ENCODE results near the gene TPPP2. TPM values are rescaled to one million over a fixed set of nuclear protein-coding genes. Genes with fewer than 3 reads are reported as not detected.

Gene TPPP2
- total and polyA plus RNA-seq, 8 donors: 0.62 TPM; not detected in 7

GRCh38 chr14:21070610-21071224 lies 40.7 kb downstream of the TPPP2 start:
- intact Hi-C loops (cut with DNase I; ENCODE audit: low total_unique reads): no loop called here
- DNase-seq: peak in 1 of 2 donors; percentile 78
- 0 to 1% (median 0%) methylated on average over 17 to 23 of the region's 23 CpGs for WGBS, 5 donors
- peaks cover 0 to 19% (median 6%) of the 10 kb centered on the region in 3 donors for H3K27me3 ChIP-seq
- no peak for TF ChIP-seq POLR2A (IDR thresholded peaks at IDR 0.05)
- peaks cover 10 to 32% (median 24%) of the 10 kb centered on the region in 4 donors for H3K36me3 ChIP-seq
- peak overlapping the region; percentile 77 to 90 (median 80) for H3K4me3 ChIP-seq
- no peaks in the 10 kb centered on the region for H3K9me3 ChIP-seq
- H3K27ac ChIP-seq: peak overlapping the region; percentile 86 to 94 (median 91)
- peaks cover 37 to 53% (median 47%) of the 10 kb centered on the region in 4 donors for H3K4me1 ChIP-seq

GRCh38 chr14:21071225-21072030 lies 41.4 kb downstream of the TPPP2 start:
- no peaks in the 10 kb centered on the region for H3K9me3 ChIP-seq
- peaks cover 0 to 19% (median 6%) of the 10 kb centered on the region in 3 donors for H3K27me3 ChIP-seq
- H3K4me1 ChIP-seq: peaks cover 37 to 53% (median 47%) of the 10 kb centered on the region in 4 donors
- TF ChIP-seq EP300 (IDR thresholded peaks at IDR 0.05) (no peak), POLR2AphosphoS5 (IDR thresholded peaks at IDR 0.05) (peak in 2 of 3 donors; percentile 27 to 37)
- intact Hi-C loops (cut with DNase I; ENCODE audit: low total_unique reads): no loop called here
- DNase-seq: peak; percentile 73 to 97
- H3K36me3 ChIP-seq: peaks cover 16 to 39% (median 31%) of the 10 kb centered on the region in 4 donors
- peak overlapping the region; percentile 86 to 94 (median 91) for H3K27ac ChIP-seq
- H3K4me3 ChIP-seq: peak overlapping the region; percentile 77 to 90 (median 80)
- WGBS, 5 donors: 1 to 2% (median 1%) methylated on average over 25 to 37 of the region's 37 CpGs

- TF ChIP-seq POLR2A (IDR thresholded peaks at IDR 0.05) (no peak), POLR2AphosphoS5 (IDR thresholded peaks at IDR 0.05) (no peak), EP300 (IDR thresholded peaks at IDR 0.05) (no peak)
- H3K27me3 ChIP-seq: peaks cover 0 to 19% (median 6%) of the 10 kb centered on the region in 3 donors
- intact Hi-C loops (cut with DNase I; ENCODE audit: low total_unique reads): no loop called here
- H3K4me1 ChIP-seq: peaks cover 37 to 53% (median 47%) of the 10 kb centered on the region in 4 donors
- WGBS, 5 donors: 34 to 52% (median 47%) methylated on average over 4 of the region's 4 CpGs
- peak overlapping the region in 4 of 5 donors; percentile 86 to 94 (median 92) for H3K27ac ChIP-seq
- peak overlapping the region; percentile 77 to 90 (median 80) for H3K4me3 ChIP-seq
- no peaks in the 10 kb centered on the region for H3K9me3 ChIP-seq
- DNase-seq: peak in 1 of 2 donors; percentile 71
- peaks cover 20 to 45% (median 37%) of the 10 kb centered on the region in 4 donors for H3K36me3 ChIP-seq
These were observed 42.0 kb downstream of the TPPP2 start for GRCh38 chr14:21072031-21072473.

- DNase-seq: peak; percentile 41 to 84
- Histone ChIP-seq H3K9me3 (no peaks in the 10 kb centered on the region), H3K27ac (peak overlapping the region; percentile 22 to 94 (median 91)), H3K4me3 (no peak overlapping the region), H3K27me3 (peaks cover 0 to 19% (median 6%) of the 10 kb centered on the region in 3 donors), H3K4me1 (peaks cover 37 to 53% (median 47%) of the 10 kb centered on the region in 4 donors), H3K36me3 (peaks cover 24 to 53% (median 46%) of the 10 kb centered on the region in 4 donors)
- WGBS, 5 donors: 43 to 74% (median 49%) methylated on average over 8 to 9 of the region's 9 CpGs
- TF ChIP-seq POLR2AphosphoS5 (IDR thresholded peaks at IDR 0.05) (peak in 2 of 3 donors; percentile 64 to 78), POLR2A (IDR thresholded peaks at IDR 0.05) (no peak)
- intact Hi-C loops (cut with DNase I; ENCODE audit: low total_unique reads): no loop called here
These were observed 42.8 kb downstream of the TPPP2 start for GRCh38 chr14:21072781-21073339.

GRCh38 chr14:21073921-21074320 lies 43.9 kb downstream of the TPPP2 start:
- TF ChIP-seq EP300 (IDR thresholded peaks at IDR 0.05) (no peak), POLR2AphosphoS5 (IDR thresholded peaks at IDR 0.05) (no peak), POLR2A (IDR thresholded peaks at IDR 0.05) (no peak), CTCF (IDR thresholded peaks at IDR 0.05) (no peak)
- peaks cover 34 to 45% (median 41%) of the 10 kb centered on the region in 4 donors for H3K4me1 ChIP-seq
- peak overlapping the region in 1 of 5 donors; percentile 30 for H3K27ac ChIP-seq
- H3K27me3 ChIP-seq: peaks cover 0 to 12% (median 6%) of the 10 kb centered on the region in 3 donors
- intact Hi-C loops (cut with DNase I; ENCODE audit: low total_unique reads): no loop called here
- DNase-seq: no peak
- no peak overlapping the region for H3K4me3 ChIP-seq
- no peaks in the 10 kb centered on the region for H3K9me3 ChIP-seq
- peaks cover 34 to 64% (median 56%) of the 10 kb centered on the region in 4 donors for H3K36me3 ChIP-seq
- 87 to 92% (median 90%) methylated on average over 6 to 9 of the region's 9 CpGs for WGBS, 5 donors
